ACC112 (cell line): ENCODE results near the gene SEC24A.
"Not testable (repeated sequence)": the region's sequence is repeated elsewhere in the genome, so short reads cannot be mapped to it uniquely, and the experiment has no call there.

Experiments
- H2AFZ ChIP-seq: fragments of 200-600 bp; sonication (generic); one replicate; pipeline ENCODE4 v1.6.0; 2017; ENCODE audit warnings: antibody characterized with exemption, low read length; ENCODE audit not compliant: unreplicated experiment
- H3K27ac ChIP-seq: fragments of 200-600 bp; sonication (generic); 2 replicates; pipeline ENCODE4 v1.5.1; 2014; ENCODE audit warnings: low read depth, mild to moderate bottlenecking, antibody characterized with exemption, low read length, moderate library complexity
- H3K27me3 ChIP-seq: fragments of 200-600 bp; sonication (generic); 2 replicates; pipeline ENCODE4 v1.6.1; 2014; ENCODE audit warnings: mild to moderate bottlenecking, antibody characterized with exemption, low read length, moderate library complexity, mixed read lengths; ENCODE audit not compliant: insufficient read depth
- H3K36me3 ChIP-seq: fragments of 200-600 bp; sonication (generic); 2 replicates; pipeline ENCODE4 v1.6.1; 2016; ENCODE audit warnings: mild to moderate bottlenecking, antibody characterized with exemption, low read length, moderate library complexity, mixed read lengths; ENCODE audit not compliant: insufficient read depth
- H3K4me1 ChIP-seq: fragments of 200-600 bp; sonication (generic); one replicate; pipeline ENCODE4 v1.6.1; 2016; ENCODE audit warnings: low read length, mixed read lengths; ENCODE audit not compliant: insufficient read depth, unreplicated experiment, control insufficient read depth
- H3K4me3 ChIP-seq: fragments of 200-600 bp; sonication (generic); 2 replicates; pipeline ENCODE4 v1.5.1; 2014; ENCODE audit warnings: mild to moderate bottlenecking, low read depth, low read length
- H3K79me2 ChIP-seq: fragments of 200-600 bp; sonication (generic); one replicate; pipeline ENCODE4 v1.6.0; 2016; ENCODE audit warnings: low read length; ENCODE audit not compliant: control insufficient read depth, unreplicated experiment, insufficient read depth

SEC24A gene

GRCh38 chr5:134692722-134693121, 44.1 kb downstream of the SEC24A start:
- no peaks in the 10 kb centered on the region for H3K4me1 ChIP-seq
- H3K27ac ChIP-seq = no peak overlapping the region
- no peak overlapping the region for H2AFZ ChIP-seq
- peaks cover 2% of the 10 kb centered on the region for H3K79me2 ChIP-seq
- peaks cover 42% of the 10 kb centered on the region for H3K36me3 ChIP-seq
- H3K27me3 ChIP-seq = no peaks in the 10 kb centered on the region
- no peak overlapping the region for H3K4me3 ChIP-seq

- H2AFZ ChIP-seq = no peak overlapping the region
- no peak overlapping the region for H3K4me3 ChIP-seq
- no peaks in the 10 kb centered on the region for H3K4me1 ChIP-seq
- peaks cover 38% of the 10 kb centered on the region for H3K36me3 ChIP-seq
- no peak overlapping the region for H3K27ac ChIP-seq
- no peaks in the 10 kb centered on the region for H3K79me2 ChIP-seq
- H3K27me3 ChIP-seq = no peaks in the 10 kb centered on the region
Observed at GRCh38 chr5:134708301-134708700, 59.7 kb downstream of the SEC24A start.

- H3K36me3 ChIP-seq = peaks cover 29% of the 10 kb centered on the region
- no peaks in the 10 kb centered on the region for H3K27me3 ChIP-seq
- H3K27ac ChIP-seq = no peak overlapping the region
- H3K4me3 ChIP-seq = no peak overlapping the region
- no peaks in the 10 kb centered on the region for H3K4me1 ChIP-seq
- H3K79me2 ChIP-seq = no peaks in the 10 kb centered on the region
- no peak overlapping the region for H2AFZ ChIP-seq
Observed at GRCh38 chr5:134714120-134714519, 65.5 kb downstream of the SEC24A start.

- no peaks in the 10 kb centered on the region for H3K79me2 ChIP-seq
- no peak overlapping the region for H2AFZ ChIP-seq
- no peaks in the 10 kb centered on the region for H3K4me1 ChIP-seq
- H3K4me3 ChIP-seq = no peak overlapping the region
- no peaks in the 10 kb centered on the region for H3K27me3 ChIP-seq
- H3K27ac ChIP-seq = no peak overlapping the region
- peaks cover 26% of the 10 kb centered on the region for H3K36me3 ChIP-seq
Observed at GRCh38 chr5:134714541-134714940, 66.0 kb downstream of the SEC24A start.

- not testable (repeated sequence) for H3K27me3 ChIP-seq, H3K4me1 ChIP-seq, H3K4me3 ChIP-seq, H3K79me2 ChIP-seq, H3K27ac ChIP-seq, H2AFZ ChIP-seq
- peaks cover 32% of the 10 kb centered on the region for H3K36me3 ChIP-seq
Observed at GRCh38 chr5:134715466-134715865, 66.9 kb downstream of the SEC24A start.

GRCh38 chr5:134724872-134725271, 76.3 kb downstream of the SEC24A start:
- no peaks in the 10 kb centered on the region for H3K4me1 ChIP-seq
- no peak overlapping the region for H2AFZ ChIP-seq
- no peaks in the 10 kb centered on the region for H3K79me2 ChIP-seq
- peaks cover 33% of the 10 kb centered on the region for H3K36me3 ChIP-seq
- H3K27me3 ChIP-seq = no peaks in the 10 kb centered on the region
- no peak overlapping the region for H3K4me3 ChIP-seq
- no peak overlapping the region for H3K27ac ChIP-seq

- Histone ChIP-seq H3K36me3 (no peaks in the 10 kb centered on the region), H3K79me2 (no peaks in the 10 kb centered on the region), H2AFZ (no peak overlapping the region), H3K27me3 (no peaks in the 10 kb centered on the region), H3K4me1 (no peaks in the 10 kb centered on the region), H3K4me3 (no peak overlapping the region), H3K27ac (no peak overlapping the region)
Observed at GRCh38 chr5:134732819-134733218, 84.2 kb downstream of the SEC24A start.

- Histone ChIP-seq H3K4me3 (no peak overlapping the region), H3K27ac (no peak overlapping the region), H2AFZ (no peak overlapping the region)
Observed at GRCh38 chr5:134735243-134735642, 86.7 kb downstream of the SEC24A start.

GRCh38 chr5:134736173-134736812, 87.7 kb downstream of the SEC24A start:
- Histone ChIP-seq H3K4me3 (no peak overlapping the region), H3K4me1 (peaks cover 10% of the 10 kb centered on the region), H3K36me3 (0 out of 2 replicates have a peak, but pooled peaks cover 2% of the 10 kb centered on the region), H3K79me2 (peaks cover 28% of the 10 kb centered on the region), H2AFZ (no peak overlapping the region), H3K27ac (no peak overlapping the region), H3K27me3 (no peaks in the 10 kb centered on the region)

More at GRCh38 chr5:134735243-134735642, 86.7 kb downstream of the SEC24A start:
- H3K27me3 ChIP-seq = no peaks in the 10 kb centered on the region
- peaks cover 17% of the 10 kb centered on the region for H3K79me2 ChIP-seq
- H3K36me3 ChIP-seq = no peaks in the 10 kb centered on the region
- peaks cover 8% of the 10 kb centered on the region for H3K4me1 ChIP-seq

GRCh38 chr5:134738133-134738962, 89.8 kb downstream of the SEC24A start, which contains the start of gene CAMLG:
Gene CAMLG, plus strand, starts transcription at chr5:134738548. Its CDS starts 73 bp downstream, at chr5:134738621.
- peaks cover 10% of the 10 kb centered on the region for H3K4me1 ChIP-seq
- H3K27me3 ChIP-seq = no peaks in the 10 kb centered on the region
- H3K79me2 ChIP-seq = peaks cover 34% of the 10 kb centered on the region
- peak within 1 kb of the TSS; percentile 98 for H2AFZ ChIP-seq
- H3K27ac ChIP-seq = peak within 1 kb of the TSS; percentile 79
- 0 out of 2 replicates have a peak, but pooled peaks cover 3% of the 10 kb centered on the region for H3K36me3 ChIP-seq
- peak within 1 kb of the TSS; percentile 88 for H3K4me3 ChIP-seq
